SK-N-SH (cell line): ENCODE data around the gene OLFM1. TPM values are rescaled to one million over a fixed set of nuclear protein-coding genes. Genes with fewer than 3 reads are reported as not detected.

Source experiments
- CTCF ChIA-PET: fragments of 300-600, 350-600 bp; formaldehyde crosslinking; extraction: SDS; loops from one replicate; lab custom pipeline; 2021; lab: Yijun Ruan, JAX
- POLR2A ChIA-PET: fragments of 350-600 bp; sonication (Branson Sonifier 250); formaldehyde crosslinking; extraction: SDS; loops from one replicate; lab custom pipeline; 2020; ENCODE audit warnings: antibody characterized with exemption, inconsistent platforms; lab: Yijun Ruan, JAX
- DNase-seq: peaks from one replicate; pipeline ENCODE4 v3.0.0; 2012
- H2AFZ ChIP-seq: fragments of 200-600 bp; sonication (generic); 2 replicates; pipeline ENCODE4 v1.8.1; 2016; ENCODE audit warnings: antibody characterized with exemption, mild to moderate bottlenecking, low read depth
- H3F3A ChIP-seq: fragments of 200-600 bp; sonication (generic); replicated peaks from 2 replicates; pipeline ENCODE3; 2016; ENCODE audit warnings: antibody characterized with exemption, mild to moderate bottlenecking; ENCODE audit not compliant: insufficient read depth
- H3K27ac ChIP-seq, 2 experiments: fragments of 200-500 bp in 1 of 2; fragments of 200-600 bp in 1 of 2; sonication (Bioruptor generic) in 1 of 2; sonication (generic), shearing (Covaris generic) in 1 of 2; 2 replicates each; pipeline versions ENCODE4 v1.5.1 to v1.6.1; 2014 to 2016; ENCODE audit warnings: low read depth in 2 of 2, inconsistent platforms in 1 of 2, low read length in 1 of 2, mild to moderate bottlenecking in 1 of 2, mixed read lengths in 1 of 2
- H3K27me3 ChIP-seq: fragments of 200-600 bp; sonication (generic), shearing (Covaris generic); 2 replicates; pipeline ENCODE4 v1.6.1; 2016; ENCODE audit warnings: mixed run types; ENCODE audit not compliant: insufficient read depth
- H3K36me3 ChIP-seq, 2 experiments: fragments of 200-500 bp in 1 of 2; fragments of 200-600 bp in 1 of 2; sonication (Bioruptor generic) in 1 of 2; sonication (generic) in 1 of 2; replicated peaks in 1 of 2; 2 replicates each; pipeline versions ENCODE3 to v1.5.1; 2014 to 2016; ENCODE audit warnings: low read length in 1 of 2, mild to moderate bottlenecking in 1 of 2; ENCODE audit not compliant: insufficient read depth in 2 of 2, control insufficient read depth in 1 of 2
- H3K4me1 ChIP-seq, 2 experiments: fragments of 200-500 bp in 1 of 2; fragments of 200-600 bp in 1 of 2; sonication (Bioruptor generic) in 1 of 2; sonication (generic), shearing (Covaris generic) in 1 of 2; 2 replicates each; pipeline versions ENCODE4 v1.5.1 to v1.6.1; 2014 to 2016; ENCODE audit warnings: low read depth in 1 of 2, low read length in 1 of 2, mixed run types in 1 of 2; ENCODE audit not compliant: insufficient read depth in 2 of 2, control insufficient read depth in 1 of 2
- H3K4me2 ChIP-seq: fragments of 200-600 bp; sonication (generic), shearing (Covaris generic); 2 replicates; pipeline ENCODE4 v1.6.1; 2017; ENCODE audit warnings: mixed run types
- H3K4me3 ChIP-seq, 2 experiments: fragments of 200-500 bp in 1 of 2; fragments of 200-600 bp in 1 of 2; sonication (Bioruptor generic) in 1 of 2; sonication (generic), shearing (Covaris generic) in 1 of 2; 2 replicates each; pipeline versions ENCODE4 v1.5.1 to v1.8.1; 2014 to 2016; ENCODE audit warnings: low read depth in 2 of 2, inconsistent platforms in 1 of 2, low read length in 1 of 2, mild to moderate bottlenecking in 1 of 2, mixed read lengths in 1 of 2, moderate library complexity in 1 of 2
- H3K79me2 ChIP-seq: fragments of 200-600 bp; sonication (generic); 2 replicates; pipeline ENCODE4 v1.8.1; 2017; ENCODE audit warnings: mild to moderate bottlenecking; ENCODE audit not compliant: insufficient read depth
- H3K9ac ChIP-seq: fragments of 200-600 bp; sonication (generic); 2 replicates; pipeline ENCODE4 v1.6.1; 2017; ENCODE audit warnings: mixed run types
- H3K9me2 ChIP-seq: fragments of 200-600 bp; sonication (generic); 2 replicates; pipeline ENCODE4 v1.6.1; 2017; ENCODE audit warnings: mixed run types
- H3K9me3 ChIP-seq: fragments of 200-600 bp; sonication (generic); 2 replicates; pipeline ENCODE4 v1.6.1; 2017; ENCODE audit warnings: mixed run types, mild to moderate bottlenecking, moderate library complexity
- H4K20me1 ChIP-seq: fragments of 200-600 bp; sonication (generic); 2 replicates; pipeline ENCODE4 v1.6.1; 2017; ENCODE audit warnings: mild to moderate bottlenecking, mixed run types; ENCODE audit not compliant: insufficient read depth
- CHD2 ChIP-seq: fragments of 150-350 bp; IDR thresholded peaks from 2 replicates; pipeline ENCODE4 v1.6.1; 2018; ENCODE audit warnings: low read length; ENCODE audit not compliant: partially characterized antibody
- ELF1 ChIP-seq: IDR thresholded peaks from 2 replicates; pipeline ENCODE4 v1.4.0; 2012
- EP300 ChIP-seq, 2 experiments: IDR thresholded peaks; 2 replicates each; pipeline versions ENCODE4 v1.4.0 to v1.6.1; 2012; ENCODE audit warnings: borderline replicate concordance in 1 of 2, low read depth in 1 of 2, low read length in 1 of 2
- FOSL2 ChIP-seq: IDR thresholded peaks from 2 replicates; pipeline ENCODE4 v1.4.0; 2012; ENCODE audit warnings: low read depth, mild to moderate bottlenecking, moderate library complexity, borderline replicate concordance
- FOXJ3 ChIP-seq: sonication (generic); formaldehyde crosslinking; IDR thresholded peaks from 2 replicates; pipeline ENCODE4 v1.5.1; 2020; ENCODE audit warnings: mild to moderate bottlenecking, missing genetic modification reagents
- FOXM1 ChIP-seq: IDR thresholded peaks from 2 replicates; pipeline ENCODE4 v1.4.0; 2012; ENCODE audit warnings: low read depth, mild to moderate bottlenecking
- GABPA ChIP-seq: IDR thresholded peaks from 2 replicates; pipeline ENCODE4 v1.4.0; 2012; ENCODE audit warnings: low read depth, mild to moderate bottlenecking
- GATA2 ChIP-seq: sonication (generic); formaldehyde crosslinking; IDR thresholded peaks from 2 replicates; pipeline ENCODE4 v1.5.0; 2020; ENCODE audit warnings: mild to moderate bottlenecking, missing genetic modification reagents
- IRF3 ChIP-seq: fragments of 150-350 bp; IDR thresholded peaks from 2 replicates; pipeline ENCODE4 v1.6.1; 2016; ENCODE audit warnings: mild to moderate bottlenecking, low read depth, low read length
- MEF2A ChIP-seq: IDR thresholded peaks from 2 replicates; pipeline ENCODE4 v1.4.0; 2012; ENCODE audit warnings: low read depth, borderline replicate concordance
- REST ChIP-seq: IDR thresholded peaks from 2 replicates; pipeline ENCODE4 v1.6.1; 2012; ENCODE audit warnings: mild to moderate bottlenecking, low read depth, low read length, moderate library complexity
- RXRA ChIP-seq: IDR thresholded peaks from 2 replicates; pipeline ENCODE4 v1.4.0; 2012; ENCODE audit warnings: low read depth, mild to moderate bottlenecking, borderline replicate concordance
- SIN3A ChIP-seq: IDR thresholded peaks from 2 replicates; pipeline ENCODE4 v1.6.1; 2012; ENCODE audit warnings: low read depth, mild to moderate bottlenecking, low read length, moderate library complexity, borderline replicate concordance
- SMC3 ChIP-seq: IDR thresholded peaks from 2 replicates; pipeline ENCODE4 v1.6.1; 2012; ENCODE audit warnings: low read depth, low read length, improper control_type of control experiment
- TAF1 ChIP-seq: IDR thresholded peaks from 2 replicates; pipeline ENCODE4 v1.6.1; 2012; ENCODE audit warnings: low read depth, mild to moderate bottlenecking, low read length, moderate library complexity, borderline replicate concordance
- TEAD4 ChIP-seq: IDR thresholded peaks from 2 replicates; pipeline ENCODE4 v1.4.0; 2012; ENCODE audit warnings: mild to moderate bottlenecking, borderline replicate concordance; ENCODE audit not compliant: insufficient read depth
- USF1 ChIP-seq: IDR thresholded peaks from 2 replicates; pipeline ENCODE4 v1.4.0; 2012; ENCODE audit warnings: low read depth, borderline replicate concordance
- USF2 ChIP-seq: fragments of 150-350 bp; IDR thresholded peaks from 2 replicates; pipeline ENCODE4 v1.6.1; 2017; ENCODE audit warnings: antibody characterized with exemption, low read length, low read depth, borderline replicate concordance
- WGBS: methylation state at CpG from one replicate; pipeline ENCODE4 v1.1.6; 2017; ENCODE audit warnings: low lambda C conversion rate; 5-methylcytosine and 5-hydroxymethylcytosine counted together
- polyA plus RNA-seq, 3 experiments: library from polyadenylated mRNA; depleted of rRNA; stranded (reverse); fragments of >200 nt; gene quantifications; 2 replicates each; pipeline ENCODE4 v1.2.3, GENCODE V29; 2012

Gene OLFM1
- polyA plus RNA-seq, 1 of the 3 experiments (the other 2 are of a cell fraction), result 15.9 TPM

- Histone ChIP-seq H3K4me1 (no peaks in the 10 kb centered on the region; a peak in 1 of 4 replicates), H3K79me2 (no peaks in the 10 kb centered on the region), H3K27ac (no peak overlapping the region), H3K9me3 (no peaks in the 10 kb centered on the region), H3K9ac (no peak overlapping the region), H2AFZ (no peak overlapping the region), H4K20me1 (no peaks in the 10 kb centered on the region), H3K9me2 (no peaks in the 10 kb centered on the region), H3K4me2 (no peak overlapping the region), H3K4me3 (no peak overlapping the region), H3K36me3 (no peaks in the 10 kb centered on the region), H3F3A (no peaks in the 10 kb centered on the region), H3K27me3 (no peaks in the 10 kb centered on the region)
- TF ChIP-seq FOSL2 (no peak), REST (no peak), ELF1 (no peak), RXRA (no peak), USF2 (no peak), FOXJ3 (CRISPR knock-in tag) (no peak), SMC3 (no peak)
- WGBS, result 21% methylated on average over 21 of the region's 22 CpGs
- CTCF ChIA-PET, result interaction anchor here (0.8 to 2.2 kb wide), 4 partner anchors 11 to 342 kb away, joined by 4 to 14 read pairs (median 6); partner anchors contain the start of gene OLFM1
- POLR2A ChIA-PET, result interaction anchor here (0.6 kb wide), 1 partner anchor 25 kb away, joined by 3 read pairs; no protein-coding TSS in a partner anchor
- peak; percentile 66 for DNase-seq
Observed at GRCh38 chr9:135070198-135070951, 17.1 kb upstream of the OLFM1 start.

GRCh38 chr9:135070964-135071735 is 16.3 kb upstream of the OLFM1 start:
- 53% methylated on average over 15 of the region's 16 CpGs for WGBS
- Histone ChIP-seq H3K27ac (no peak overlapping the region), H2AFZ (no peak overlapping the region), H3K79me2 (no peaks in the 10 kb centered on the region), H3F3A (no peaks in the 10 kb centered on the region)
- TF ChIP-seq GABPA (no peak), IRF3 (no peak), FOXM1 (no peak), TAF1 (no peak), TEAD4 (no peak), EP300 (IDR thresholded peaks at IDR 0.05; ENCODE audit: borderline replicate concordance in 1 of 2, low read depth in 1 of 2, low read length in 1 of 2) (no peak), CHD2 (no peak), MEF2A (no peak), SIN3A (no peak), GATA2 (CRISPR knock-in tag) (no peak), FOXJ3 (CRISPR knock-in tag) (no peak), USF1 (no peak)
- TF ChIP-seq, all 33 proteins: peak for 0
- Histone ChIP-seq H3K27me3 (no peaks in the 10 kb centered on the region), H3K4me3 (no peak overlapping the region), H3K36me3 (no peaks in the 10 kb centered on the region), H3K4me2 (no peak overlapping the region), H3K9me3 (no peaks in the 10 kb centered on the region), H3K4me1 (peaks cover 0 to 2% of the 10 kb centered on the region in 2 experiments; a peak in 1 of 4 replicates), H3K9me2 (no peaks in the 10 kb centered on the region), H3K9ac (no peak overlapping the region), H4K20me1 (no peaks in the 10 kb centered on the region)
- no peak for DNase-seq
- POLR2A ChIA-PET, result no interaction called here
- CTCF ChIA-PET, result interaction anchor here (1.0 to 2.2 kb wide), 4 partner anchors 11 to 341 kb away, joined by 3 to 14 read pairs (median 6); no protein-coding TSS in a partner anchor
